GM12865 (cell line): Measurements from ENCODE around the gene HIPK2.
A peak's percentile ranks its signal among the peaks of the same experiment; 100 is the strongest.

Experiments
- DNase-seq: peaks from one replicate; pipeline ENCODE4 v3.0.0; 2010; ENCODE audit warnings: low read depth
- H3K4me3 ChIP-seq: 2 replicates; pipeline ENCODE4 v1.5.1; 2011; ENCODE audit warnings: mild to moderate bottlenecking, low read depth, low read length, control low read depth
- TF ChIP-seq, protein P1 (sequence below): IDR thresholded peaks from 2 replicates; pipeline ENCODE4 v1.5.1; 2011; ENCODE audit warnings: low read length, control low read depth, low read depth, inconsistent platforms; ENCODE audit not compliant: insufficient read depth; ENCODE audit errors: missing control alignments

Gene HIPK2

GRCh38 chr7:139676390-139676789, 101.4 kb downstream of the HIPK2 start:
- DNase-seq = no peak
- H3K4me3 ChIP-seq = no peak overlapping the region
- TF ChIP-seq, protein P1, sequence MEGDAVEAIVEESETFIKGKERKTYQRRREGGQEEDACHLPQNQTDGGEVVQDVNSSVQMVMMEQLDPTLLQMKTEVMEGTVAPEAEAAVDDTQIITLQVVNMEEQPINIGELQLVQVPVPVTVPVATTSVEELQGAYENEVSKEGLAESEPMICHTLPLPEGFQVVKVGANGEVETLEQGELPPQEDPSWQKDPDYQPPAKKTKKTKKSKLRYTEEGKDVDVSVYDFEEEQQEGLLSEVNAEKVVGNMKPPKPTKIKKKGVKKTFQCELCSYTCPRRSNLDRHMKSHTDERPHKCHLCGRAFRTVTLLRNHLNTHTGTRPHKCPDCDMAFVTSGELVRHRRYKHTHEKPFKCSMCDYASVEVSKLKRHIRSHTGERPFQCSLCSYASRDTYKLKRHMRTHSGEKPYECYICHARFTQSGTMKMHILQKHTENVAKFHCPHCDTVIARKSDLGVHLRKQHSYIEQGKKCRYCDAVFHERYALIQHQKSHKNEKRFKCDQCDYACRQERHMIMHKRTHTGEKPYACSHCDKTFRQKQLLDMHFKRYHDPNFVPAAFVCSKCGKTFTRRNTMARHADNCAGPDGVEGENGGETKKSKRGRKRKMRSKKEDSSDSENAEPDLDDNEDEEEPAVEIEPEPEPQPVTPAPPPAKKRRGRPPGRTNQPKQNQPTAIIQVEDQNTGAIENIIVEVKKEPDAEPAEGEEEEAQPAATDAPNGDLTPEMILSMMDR = no peak

DNA sequence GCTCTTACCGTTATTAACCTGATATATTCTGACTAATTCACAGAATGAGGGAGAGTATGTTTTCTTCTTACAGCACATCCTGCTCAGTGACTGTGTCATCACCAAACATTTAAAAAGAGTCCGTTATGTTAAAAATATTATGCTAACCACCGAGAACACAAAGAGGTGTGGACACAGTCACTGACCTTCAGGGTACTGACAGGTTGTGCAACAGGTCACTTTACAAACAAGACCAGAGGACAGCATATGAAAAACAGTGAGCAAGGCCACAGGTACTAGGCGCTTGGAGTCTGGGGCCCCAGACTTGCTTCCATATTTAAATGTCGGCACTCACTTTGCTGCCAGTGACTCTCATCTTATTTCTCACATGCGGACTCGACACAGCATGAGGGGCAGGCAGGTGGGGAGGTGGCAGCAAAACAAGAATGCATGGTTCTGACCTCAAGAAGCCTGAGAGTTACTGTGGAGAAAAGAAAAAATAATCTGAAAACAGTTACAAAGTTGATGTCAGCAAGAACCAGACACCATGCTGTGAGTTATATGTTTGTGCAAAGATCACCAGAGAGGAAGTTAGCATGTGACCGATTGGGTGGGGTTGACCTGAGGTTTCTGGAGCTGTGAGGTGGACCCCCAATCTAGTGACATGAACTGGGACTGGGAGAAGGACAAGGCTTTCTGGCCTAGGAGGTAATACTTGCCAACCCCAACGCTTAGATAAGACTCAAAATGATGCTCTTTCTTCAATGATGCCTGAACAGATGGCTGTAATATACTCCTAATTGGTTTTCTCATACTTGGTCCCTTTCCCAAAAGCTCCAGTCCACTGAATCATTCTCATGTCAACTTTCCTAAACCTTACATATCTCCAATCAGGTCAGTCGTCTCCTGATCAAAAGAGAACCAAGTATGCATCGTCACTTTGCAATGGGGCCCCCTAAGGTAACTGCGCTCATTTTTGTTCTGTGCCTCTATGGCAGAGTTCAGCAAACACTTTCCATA, 102.4 kb downstream of the HIPK2 start:
- H3K4me3 ChIP-seq = no peak overlapping the region; the same call in 1 of the 2 replicates
- TF ChIP-seq, protein P1 = no peak
- peak; percentile 79 for DNase-seq

DNA sequence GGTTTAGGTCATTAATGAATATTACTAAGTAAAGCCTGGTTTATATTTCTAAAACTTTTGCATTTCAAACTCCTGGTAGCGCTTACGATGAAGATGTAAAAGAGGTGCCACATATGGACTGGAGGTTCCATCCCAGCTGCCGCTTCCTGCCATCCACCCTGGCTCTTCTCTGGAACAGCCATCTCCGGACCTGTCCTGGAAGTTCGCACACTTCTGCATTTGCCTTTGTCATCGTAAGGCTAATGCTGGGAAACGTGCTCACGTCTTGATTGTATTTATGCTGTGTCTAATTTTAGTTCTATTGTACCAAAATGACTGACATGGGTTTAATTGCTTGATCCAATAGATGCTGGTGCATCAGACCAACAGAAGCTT, 103.1 kb downstream of the HIPK2 start:
- TF ChIP-seq, protein P1 = no peak
- peak overlapping the region; percentile 6; the same call in 1 of the 2 replicates for H3K4me3 ChIP-seq
- DNase-seq = no peak

- TF ChIP-seq, protein P1 = no peak
- DNase-seq = no peak
- H3K4me3 ChIP-seq = peak overlapping the region; percentile 8
These were observed 103.5 kb downstream of the HIPK2 start for GRCh38 chr7:139674341-139674740.

DNA sequence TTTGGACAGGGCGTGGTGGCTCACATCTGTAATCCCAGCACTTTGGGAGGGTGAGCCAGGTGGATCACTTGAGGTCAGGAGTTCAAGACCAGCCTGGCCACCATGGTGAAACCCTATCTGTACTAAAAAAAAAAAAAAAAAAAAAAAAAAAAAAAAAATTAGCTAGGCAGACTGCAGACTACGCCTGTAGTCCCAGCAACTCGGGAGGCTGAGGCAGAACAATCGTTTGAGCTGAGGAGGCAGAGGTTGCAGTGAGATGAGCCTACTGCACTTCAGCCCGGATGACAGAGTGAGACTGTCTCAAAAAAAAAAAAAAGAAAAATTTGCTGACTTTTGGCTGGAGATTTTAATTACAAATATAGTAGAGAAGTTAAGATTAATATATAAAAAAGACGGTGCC, 104.0 kb downstream of the HIPK2 start:
- no peak for DNase-seq
- peak overlapping the region; percentile 23 for H3K4me3 ChIP-seq
- TF ChIP-seq, protein P1 = no peak

GRCh38 chr7:139673230-139673629, 104.6 kb downstream of the HIPK2 start:
- TF ChIP-seq, protein P1 = peak; percentile 9
- peak overlapping the region; percentile 23 for H3K4me3 ChIP-seq
- peak; percentile 94 for DNase-seq
